Colonic mucosa (tissue), 4 donors: ENCODE measurements around the gene ACOX2. TPM values are rescaled to one million over a fixed set of nuclear protein-coding genes. Genes with fewer than 3 reads are reported as not detected.

Experiments used
- DNase-seq: peaks from one replicate; pipeline ENCODE4 v3.0.0-alpha.2; 2020
- H3K27ac ChIP-seq: fragments of 200-600 bp; one replicate; pipeline ENCODE4 v1.8.0; 2021
- H3K27me3 ChIP-seq: fragments of 200-600 bp; one replicate; pipeline ENCODE4 v1.8.0; 2021
- H3K36me3 ChIP-seq: fragments of 200-600 bp; one replicate; pipeline ENCODE4 v1.8.0; 2021
- H3K4me1 ChIP-seq: fragments of 200-600 bp; one replicate; pipeline ENCODE4 v1.8.0; 2021; ENCODE audit warnings: mild to moderate bottlenecking
- H3K4me3 ChIP-seq: fragments of 200-600 bp; one replicate; pipeline ENCODE4 v1.8.0; 2021
- H3K9ac ChIP-seq, 2 donors: one replicate each; pipeline ENCODE4 v1.7.0; 2013; ENCODE audit warnings: control low read depth in 2 of 2, low read depth in 2 of 2, low read length in 2 of 2
- H3K9me3 ChIP-seq: fragments of 200-600 bp; one replicate; pipeline ENCODE4 v1.8.0; 2021
- CTCF ChIP-seq: fragments of 200-600 bp; IDR thresholded peaks from one replicate; pipeline ENCODE4 v1.8.0; 2022; ENCODE audit warnings: antibody characterized with exemption, mild to moderate bottlenecking
- intact Hi-C: fragments of 100-400 bp; cut with DNase I; formaldehyde crosslinking; loops from one replicate; pipeline ENCODE4 v1.14.1; 2022
- total RNA-seq, 2 donors: library from RNA; stranded (reverse); fragmentation: NEBNext Ultra II Directional in 1 of 2; extraction: Animal tissue kit (Norgen Biotek cat#: 25700) in 1 of 2; gene quantifications; one replicate each; pipeline ENCODE4 v1.2.1, GENCODE V29; 2021
- donor health status: healthy.
- donor health status: DM: no; HTN: no; CAD: no.
- donor health status: DM: no; HTN: no; CAD: no.

Gene ACOX2
- total RNA-seq, 2 donors from 2014 or later = 14.6 to 22.4 TPM

GRCh38 chr3:58570851-58571250 is 33.9 kb upstream of the ACOX2 start:
- intact Hi-C loops = loop anchor here (5.0 kb wide), 1 partner anchor 56 kb away; no protein-coding TSS in a partner anchor
- no peak for DNase-seq

GRCh38 chr3:58569287-58570001 is 32.5 kb upstream of the ACOX2 start:
- no peak overlapping the region for H3K27ac ChIP-seq
- no peak for DNase-seq
- intact Hi-C loops = loop anchor here (5.0 kb wide), 1 partner anchor 58 kb away; no protein-coding TSS in a partner anchor
- no peaks in the 10 kb centered on the region for H3K9me3 ChIP-seq
- TF ChIP-seq CTCF = no peak
- no peaks in the 10 kb centered on the region for H3K27me3 ChIP-seq
- peak overlapping the region in 1 of 2 donors; percentile 12 for H3K9ac ChIP-seq
- H3K4me1 ChIP-seq = no peaks in the 10 kb centered on the region
- H3K4me3 ChIP-seq = no peak overlapping the region
- no peaks in the 10 kb centered on the region for H3K36me3 ChIP-seq

More at GRCh38 chr3:58570851-58571250, 33.9 kb upstream of the ACOX2 start:
- TF ChIP-seq CTCF = no peak
- no peak overlapping the region for H3K27ac ChIP-seq
- no peaks in the 10 kb centered on the region for H3K36me3 ChIP-seq
- H3K9me3 ChIP-seq = no peaks in the 10 kb centered on the region
- no peak overlapping the region for H3K4me3 ChIP-seq
- no peaks in the 10 kb centered on the region for H3K4me1 ChIP-seq
- H3K9ac ChIP-seq = no peak overlapping the region
- no peaks in the 10 kb centered on the region for H3K27me3 ChIP-seq

DNA sequence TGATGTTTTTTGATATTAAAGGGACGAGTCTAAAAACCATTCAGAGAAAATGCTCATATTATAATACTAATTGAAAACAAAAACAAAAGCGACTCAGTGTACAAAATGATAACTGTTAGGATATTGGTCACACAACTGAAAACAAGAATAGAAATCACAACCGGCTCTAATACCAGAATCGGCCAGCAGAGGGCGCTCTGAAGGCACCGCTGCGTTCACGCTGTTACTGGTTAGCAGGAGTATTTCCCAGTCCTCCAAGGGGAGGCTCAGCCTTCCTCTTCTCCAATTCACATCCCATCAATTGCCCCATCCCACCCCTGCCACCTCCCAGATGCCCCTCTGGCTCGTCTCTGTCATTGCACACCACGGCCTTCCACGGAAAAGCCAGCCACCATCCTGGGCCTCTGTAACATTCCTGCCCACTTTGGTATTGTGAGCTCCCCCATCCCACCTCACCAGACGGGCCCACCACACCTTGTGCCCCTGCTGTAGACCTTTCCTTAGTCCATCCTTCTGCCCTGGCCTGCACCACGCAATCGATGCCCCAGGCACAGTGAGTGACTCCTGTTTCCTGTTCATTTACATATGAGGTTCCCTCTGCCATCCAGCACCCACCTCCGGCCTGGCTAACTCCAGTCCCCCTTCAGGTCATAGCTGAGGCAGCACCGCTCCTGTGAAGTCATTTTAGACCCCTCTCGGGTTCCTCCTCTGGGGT is 31.7 kb upstream of the ACOX2 start:
- Histone ChIP-seq H3K9me3 (no peaks in the 10 kb centered on the region), H3K27ac (no peak overlapping the region), H3K4me1 (no peaks in the 10 kb centered on the region), H3K27me3 (no peaks in the 10 kb centered on the region), H3K36me3 (no peaks in the 10 kb centered on the region), H3K9ac (peak overlapping the region; percentile 3 to 12), H3K4me3 (no peak overlapping the region)
- TF ChIP-seq CTCF = peak; percentile 92
- peak; percentile 88 for DNase-seq
- intact Hi-C loops = no loop called here

GRCh38 chr3:58567251-58567515 is 30.2 kb upstream of the ACOX2 start:
- no peaks in the 10 kb centered on the region for H3K4me1 ChIP-seq
- no peaks in the 10 kb centered on the region for H3K27me3 ChIP-seq
- DNase-seq = no peak
- H3K4me3 ChIP-seq = no peak overlapping the region
- intact Hi-C loops = no loop called here
- no peaks in the 10 kb centered on the region for H3K9me3 ChIP-seq
- H3K36me3 ChIP-seq = no peaks in the 10 kb centered on the region
- no peak overlapping the region for H3K27ac ChIP-seq
- TF ChIP-seq CTCF = no peak
- H3K9ac ChIP-seq = no peak overlapping the region

DNA sequence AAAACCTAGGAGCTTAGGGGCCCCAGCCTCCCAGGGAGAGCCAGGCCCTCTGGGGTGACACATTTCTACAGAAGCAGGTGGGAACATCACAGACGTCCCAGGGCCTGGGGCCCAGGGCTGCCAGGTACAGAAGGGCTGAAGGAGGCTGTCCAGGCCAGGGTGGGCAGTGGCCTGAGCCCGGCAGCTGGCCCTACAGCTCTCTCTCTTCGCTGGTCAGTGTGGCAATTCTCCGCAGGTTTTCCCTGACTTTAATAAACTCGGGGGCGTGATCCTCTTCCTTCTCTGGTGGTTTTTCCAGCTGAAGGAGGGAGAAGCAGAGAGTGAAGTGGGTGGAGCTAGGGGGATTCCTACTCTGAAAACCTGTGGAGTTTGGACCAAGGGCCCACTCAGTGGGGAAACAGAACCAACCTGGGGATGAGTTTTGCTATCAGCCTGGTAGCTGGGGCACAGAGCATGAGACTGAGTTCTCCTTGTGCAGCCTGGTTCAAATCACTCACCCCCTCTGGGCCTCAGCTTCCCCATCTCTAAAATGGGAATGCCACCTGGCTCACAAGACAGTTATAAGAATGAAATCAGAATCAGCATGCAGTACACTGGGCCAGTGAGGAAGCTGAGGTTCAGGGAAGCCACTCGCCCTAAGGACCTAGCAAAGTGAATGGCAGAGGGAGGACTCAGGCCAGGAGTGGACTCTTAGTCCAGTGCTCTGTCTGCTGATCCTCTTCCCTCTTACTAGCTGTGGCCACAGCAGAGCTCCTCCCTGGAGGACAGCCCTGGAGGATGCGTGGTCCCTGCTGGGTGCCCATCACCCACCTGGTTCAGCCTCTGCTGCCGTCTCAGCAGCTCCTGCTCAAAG is 29.6 kb upstream of the ACOX2 start:
- H3K36me3 ChIP-seq = no peaks in the 10 kb centered on the region
- no peaks in the 10 kb centered on the region for H3K9me3 ChIP-seq
- no peaks in the 10 kb centered on the region for H3K27me3 ChIP-seq
- H3K4me1 ChIP-seq = no peaks in the 10 kb centered on the region
- TF ChIP-seq CTCF = no peak
- no peak overlapping the region for H3K9ac ChIP-seq
- H3K27ac ChIP-seq = no peak overlapping the region
- peak; percentile 15 for DNase-seq
- intact Hi-C loops = no loop called here
- no peak overlapping the region for H3K4me3 ChIP-seq
